Suprapubic skin (tissue), 3 donors: ENCODE measurements around the gene CACNG8.

ENCODE experiments used
- POLR2AphosphoS5 ChIP-seq, 3 donors: sonication (generic); formaldehyde crosslinking; IDR thresholded peaks; one replicate each; pipeline ENCODE4 v1.6.1; 2017; ENCODE audit warnings: antibody characterized with exemption in 3 of 3
- TF ChIP-seq, protein P1 (sequence below), 2 donors: fragments of 200-600 bp in 1 of 2; fragments of 450-650 bp in 1 of 2; sonication (generic) in 1 of 2; IDR thresholded peaks; one replicate each; pipeline ENCODE4 v1.5.1; 2016 to 2019; ENCODE audit warnings: antibody characterized with exemption in 2 of 2, mild to moderate bottlenecking in 1 of 2, moderate library complexity in 1 of 2

DNA sequence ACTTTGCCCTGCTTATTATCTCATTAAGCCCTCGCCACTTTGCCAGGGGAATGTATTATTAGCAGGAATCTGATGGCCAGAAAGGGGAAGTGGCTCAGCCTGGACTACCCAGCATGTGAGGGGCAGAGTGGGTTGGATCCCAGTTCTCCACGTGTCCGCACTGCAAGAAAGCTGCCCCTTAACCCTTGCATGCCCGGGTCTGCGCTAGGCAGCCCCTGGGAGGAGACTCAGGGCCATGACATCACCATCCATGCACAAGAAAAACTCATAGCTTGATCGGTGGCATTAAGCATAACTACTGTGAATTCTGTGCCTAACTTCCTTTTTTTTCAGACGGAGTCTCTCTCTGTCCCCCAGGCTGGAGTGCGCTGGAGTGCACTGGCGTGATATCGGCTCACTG, 8.9 kb downstream of the CACNG8 start:
- TF ChIP-seq POLR2AphosphoS5 (IDR thresholded peaks at IDR 0.05), result no peak
- TF ChIP-seq, protein P1, sequence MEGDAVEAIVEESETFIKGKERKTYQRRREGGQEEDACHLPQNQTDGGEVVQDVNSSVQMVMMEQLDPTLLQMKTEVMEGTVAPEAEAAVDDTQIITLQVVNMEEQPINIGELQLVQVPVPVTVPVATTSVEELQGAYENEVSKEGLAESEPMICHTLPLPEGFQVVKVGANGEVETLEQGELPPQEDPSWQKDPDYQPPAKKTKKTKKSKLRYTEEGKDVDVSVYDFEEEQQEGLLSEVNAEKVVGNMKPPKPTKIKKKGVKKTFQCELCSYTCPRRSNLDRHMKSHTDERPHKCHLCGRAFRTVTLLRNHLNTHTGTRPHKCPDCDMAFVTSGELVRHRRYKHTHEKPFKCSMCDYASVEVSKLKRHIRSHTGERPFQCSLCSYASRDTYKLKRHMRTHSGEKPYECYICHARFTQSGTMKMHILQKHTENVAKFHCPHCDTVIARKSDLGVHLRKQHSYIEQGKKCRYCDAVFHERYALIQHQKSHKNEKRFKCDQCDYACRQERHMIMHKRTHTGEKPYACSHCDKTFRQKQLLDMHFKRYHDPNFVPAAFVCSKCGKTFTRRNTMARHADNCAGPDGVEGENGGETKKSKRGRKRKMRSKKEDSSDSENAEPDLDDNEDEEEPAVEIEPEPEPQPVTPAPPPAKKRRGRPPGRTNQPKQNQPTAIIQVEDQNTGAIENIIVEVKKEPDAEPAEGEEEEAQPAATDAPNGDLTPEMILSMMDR (IDR thresholded peaks at IDR 0.05), result no peak
